A549 (cell line): ENCODE results near the gene DISC1. TPM values are rescaled to one million over a fixed set of nuclear protein-coding genes. Genes with fewer than 3 reads are reported as not detected.

Experiments used
- ATAC-seq, 2 experiments: fragments of 200-7000 bp in 1 of 2; fragments of >200 bp in 1 of 2; cut with Nextera tagmentation in 1 of 2; cut with Tn5 transposase in 1 of 2; 3 replicates each; pipeline versions ENCODE4 v1.8.0 to v1.9.1; 2018 to 2020; ENCODE audit warnings: mild to moderate bottlenecking in 1 of 2, moderate library complexity in 1 of 2
- CTCF ChIA-PET: fragments of 300-600 bp; sonication (Branson Sonifier 250); formaldehyde crosslinking; extraction: SDS; loops from one replicate; lab custom pipeline; 2021; ENCODE audit warnings: antibody characterized with exemption, inconsistent platforms; lab: Yijun Ruan, JAX
- POLR2A ChIA-PET: fragments of 350-600 bp; formaldehyde crosslinking; extraction: SDS; loops from one replicate; lab custom pipeline; 2021; ENCODE audit warnings: antibody characterized with exemption, inconsistent platforms; lab: Yijun Ruan, JAX
- DNase-seq, 2 experiments: peaks; one replicate each; pipeline versions ENCODE4 v3.0.0 to v3.0.0-alpha.2; 2011 to 2016; ENCODE audit warnings: low read depth in 1 of 2, low spot score in 1 of 2
- FAIRE-seq: peaks from 2 replicates; lab custom pipeline; 2011; peaks lifted over from hg19 to GRCh38; lab: Jason Lieb, UNC
- H3K27ac ChIP-seq, 2 experiments: fragments of >200 bp; sonication (Bioruptor Twin); formaldehyde crosslinking; 3 replicates each; pipeline ENCODE4 v1.5.1; 2016 to 2017
- H3K4me1 ChIP-seq: fragments of >200 bp; sonication (Bioruptor Twin); formaldehyde crosslinking; 3 replicates; pipeline ENCODE4 v1.6.1; 2016
- H3K4me2 ChIP-seq: fragments of >200 bp; sonication (Bioruptor Twin); formaldehyde crosslinking; 3 replicates; pipeline ENCODE4 v1.6.1; 2016
- H3K4me3 ChIP-seq: fragments of >200 bp; sonication (Bioruptor Twin); formaldehyde crosslinking; 3 replicates; pipeline ENCODE4 v1.5.1; 2016
- H3K9me3 ChIP-seq: fragments of >200 bp; sonication (Bioruptor Twin); formaldehyde crosslinking; 3 replicates; pipeline ENCODE4 v1.6.1; 2016
- ATOH8 ChIP-seq: fragments of 250-450 bp; sonication (Bioruptor Pico); IDR thresholded peaks from 2 replicates; pipeline ENCODE4 v1.5.0; 2020; ENCODE audit warnings: low read depth, mild to moderate bottlenecking, moderate library complexity
- BHLHE40 ChIP-seq: IDR thresholded peaks from 2 replicates; pipeline ENCODE4 v1.6.1; 2012; ENCODE audit warnings: low read depth, low read length, inconsistent platforms
- CBX2 ChIP-seq: fragments of 200-600 bp; sonication (generic); IDR thresholded peaks from 2 replicates; pipeline ENCODE4 v1.6.1; 2016; ENCODE audit warnings: low read depth, mild to moderate bottlenecking, borderline replicate concordance
- CEBPB ChIP-seq, 2 experiments: fragments of >200 bp in 1 of 2; sonication (Bioruptor Twin) in 1 of 2; formaldehyde crosslinking in 1 of 2; IDR thresholded peaks; 2 replicates each; pipeline ENCODE4 v1.6.1; 2012 to 2016
- CHD2 ChIP-seq: fragments of 150-350 bp; IDR thresholded peaks from 2 replicates; pipeline ENCODE4 v1.6.1; 2014; ENCODE audit warnings: low read length; ENCODE audit not compliant: partially characterized antibody
- E2F6 ChIP-seq: IDR thresholded peaks from 2 replicates; pipeline ENCODE4 v1.6.1; 2012; ENCODE audit warnings: low read depth, borderline replicate concordance
- EHF ChIP-seq: fragments of 250-450 bp; sonication (Bioruptor Pico); IDR thresholded peaks from 2 replicates; pipeline ENCODE4 v1.5.0; 2020; ENCODE audit warnings: mild to moderate bottlenecking
- ELK1 ChIP-seq: fragments of 150-350 bp; IDR thresholded peaks from 2 replicates; pipeline ENCODE4 v1.6.1; 2014; ENCODE audit warnings: low read depth, mild to moderate bottlenecking, low read length
- EP300 ChIP-seq, 2 experiments: fragments of >200 bp; sonication (Bioruptor Twin); formaldehyde crosslinking; IDR thresholded peaks; 2 replicates in 1 of 2; 3 replicates in 1 of 2; pipeline ENCODE4 v1.6.1; 2016 to 2017
- ESRRA ChIP-seq: fragments of 150-350 bp; IDR thresholded peaks from 2 replicates; pipeline ENCODE4 v1.6.1; 2014; ENCODE audit warnings: mild to moderate bottlenecking, low read length, borderline replicate concordance
- FOSB ChIP-seq: fragments of 250-450 bp; sonication (Bioruptor Pico); IDR thresholded peaks from 2 replicates; pipeline ENCODE4 v1.5.0; 2020; ENCODE audit warnings: mild to moderate bottlenecking, moderate library complexity
- FOSL2 ChIP-seq, 2 experiments: fragments of 450-650 bp in 1 of 2; fragments of >200 bp in 1 of 2; sonication (Bioruptor Twin) in 1 of 2; formaldehyde crosslinking; IDR thresholded peaks; 2 replicates each; pipeline versions ENCODE4 v1.5.0 to v1.6.1; 2016 to 2020; ENCODE audit warnings: mild to moderate bottlenecking in 1 of 2, moderate library complexity in 1 of 2
- GATA3 ChIP-seq: IDR thresholded peaks from 2 replicates; pipeline ENCODE4 v1.6.1; 2012; ENCODE audit warnings: borderline replicate concordance
- HEYL ChIP-seq: fragments of 250-450 bp; sonication (Bioruptor Pico); IDR thresholded peaks from 2 replicates; pipeline ENCODE4 v1.8.0; 2021; ENCODE audit warnings: mild to moderate bottlenecking, moderate library complexity
- HMGXB4 ChIP-seq: fragments of 250-450 bp; sonication (Bioruptor Pico); IDR thresholded peaks from 2 replicates; pipeline ENCODE4 v1.5.0; 2021; ENCODE audit warnings: mild to moderate bottlenecking, moderate library complexity, borderline replicate concordance
- HOXB13 ChIP-seq: fragments of 250-450 bp; sonication (Bioruptor Pico); IDR thresholded peaks from 2 replicates; pipeline ENCODE4 v1.5.0; 2020; ENCODE audit warnings: low read depth, mild to moderate bottlenecking, moderate library complexity
- JUN ChIP-seq, 2 experiments: fragments of >200 bp; sonication (Bioruptor Twin); formaldehyde crosslinking; IDR thresholded peaks; 2 replicates in 1 of 2; 3 replicates in 1 of 2; pipeline ENCODE4 v1.6.1; 2016 to 2017
- JUNB ChIP-seq: fragments of >200 bp; sonication (Bioruptor Twin); formaldehyde crosslinking; IDR thresholded peaks from 2 replicates; pipeline ENCODE4 v1.6.1; 2016
- KDM1A ChIP-seq: fragments of 200-600 bp; sonication (generic); IDR thresholded peaks from 2 replicates; pipeline ENCODE4 v1.6.1; 2016; ENCODE audit warnings: low read depth, mild to moderate bottlenecking
- KDM5A ChIP-seq: fragments of 200-600 bp; sonication (generic); IDR thresholded peaks from 2 replicates; pipeline ENCODE4 v1.6.1; 2016; ENCODE audit warnings: antibody characterized with exemption, mild to moderate bottlenecking
- NFE2L2 ChIP-seq: fragments of 150-350 bp; conservative IDR thresholded peaks from 2 replicates; pipeline ENCODE4 v1.6.1; 2014; ENCODE audit warnings: low read length
- NPAS2 ChIP-seq: fragments of 250-450 bp; sonication (Bioruptor Pico); IDR thresholded peaks from 2 replicates; pipeline ENCODE4 v1.8.0; 2022; ENCODE audit warnings: mild to moderate bottlenecking, moderate library complexity, borderline replicate concordance
- RARB ChIP-seq: fragments of 250-450 bp; sonication (Bioruptor Pico); IDR thresholded peaks from 2 replicates; pipeline ENCODE4 v1.8.0; 2021; ENCODE audit warnings: mild to moderate bottlenecking, moderate library complexity
- RCOR1 ChIP-seq: fragments of 150-350 bp; IDR thresholded peaks from 2 replicates; pipeline ENCODE4 v1.6.1; 2014; ENCODE audit warnings: antibody characterized with exemption, low read length, low read depth
- RNF2 ChIP-seq: fragments of 200-600 bp; sonication (generic); IDR thresholded peaks from 2 replicates; pipeline ENCODE4 v1.6.1; 2016; ENCODE audit warnings: low read depth, mild to moderate bottlenecking, antibody characterized with exemption, moderate library complexity, borderline replicate concordance
- TFCP2L1 ChIP-seq: fragments of 250-450 bp; sonication (Bioruptor Pico); IDR thresholded peaks from 2 replicates; pipeline ENCODE4 v1.5.0; 2021; ENCODE audit warnings: mild to moderate bottlenecking
- ZC3H11A ChIP-seq: fragments of 450-650 bp; IDR thresholded peaks from 2 replicates; pipeline ENCODE4 v1.6.1; 2014; ENCODE audit warnings: antibody characterized with exemption, mild to moderate bottlenecking
- ZFP36 ChIP-seq: fragments of 450-650 bp; IDR thresholded peaks from 2 replicates; pipeline ENCODE4 v1.6.1; 2014; ENCODE audit warnings: borderline replicate concordance; ENCODE audit not compliant: partially characterized antibody
- ZSCAN20 ChIP-seq: fragments of 250-450 bp; sonication (Bioruptor Pico); IDR thresholded peaks from 2 replicates; pipeline ENCODE4 v1.8.0; 2022; ENCODE audit warnings: mild to moderate bottlenecking, moderate library complexity
- WGBS: methylation state at CpG from one replicate; pipeline ENCODE4 v1.1.6; 2017; ENCODE audit errors: missing lambda C conversion rate; 5-methylcytosine and 5-hydroxymethylcytosine counted together
- polyA plus RNA-seq, 4 experiments: library from polyadenylated mRNA; depleted of rRNA in 3 of 4; stranded (reverse); fragments of >200 nt; fragmentation: RNase III in 1 of 4; extraction: RNeasy Plus Mini Kit Qiagen cat#74134 plus additional on column Dnase treatment in 1 of 4; gene quantifications; 2 replicates in 3 of 4; 3 replicates in 1 of 4; pipeline ENCODE4 v1.2.3, GENCODE V29; 2011 to 2017

DISC1 gene
- polyA plus RNA-seq, 2 of the 4 experiments (the other 2 are of a cell fraction): 0.39 to 0.74 TPM

- 26% methylated on average over 1 of the region's 1 CpG for WGBS
- DNase-seq (no peak), ATAC-seq (no peak), FAIRE-seq (no peak)
- TF ChIP-seq FOSL2 (IDR thresholded peaks at IDR 0.05) (no peak), FOSL2 (CRISPR knock-in tag; IDR thresholded peaks at IDR 0.05) (no peak), HMGXB4 (CRISPR knock-in tag) (no peak), CEBPB (IDR thresholded peaks at IDR 0.05) (no peak), TFCP2L1 (CRISPR knock-in tag) (no peak), CBX2 (no peak), NPAS2 (CRISPR knock-in tag) (no peak), KDM1A (no peak), ELK1 (no peak), JUNB (no peak), RARB (CRISPR knock-in tag) (no peak), FOSB (CRISPR knock-in tag) (no peak), JUN (IDR thresholded peaks at IDR 0.05) (no peak), HEYL (no peak), ZSCAN20 (no peak), E2F6 (no peak), EHF (CRISPR knock-in tag) (no peak), GATA3 (no peak), ESRRA (no peak)
- POLR2A ChIA-PET: no interaction called here
- Histone ChIP-seq H3K9me3 (0 out of 3 replicates have a peak, but pooled peaks cover 4% of the 10 kb centered on the region), H3K4me2 (no peak overlapping the region), H3K27ac (no peak overlapping the region), H3K4me1 (no peaks in the 10 kb centered on the region), H3K4me3 (no peak overlapping the region)
- CTCF ChIA-PET: interaction anchor here (0.9 to 4.3 kb wide), 3 partner anchors 12 to 749 kb away, joined by 3 to 24 read pairs (median 3); no protein-coding TSS in a partner anchor
Observed at GRCh38 chr1:231878737-231879136, 252.1 kb downstream of the DISC1 start.

- ATAC-seq (no peak), FAIRE-seq (no peak), DNase-seq (no peak)
- POLR2A ChIA-PET: no interaction called here
- 0% methylated on average over 1 of the region's 1 CpG for WGBS
- Histone ChIP-seq H3K4me3 (no peak overlapping the region), H3K9me3 (0 out of 3 replicates have a peak, but pooled peaks cover 4% of the 10 kb centered on the region), H3K4me2 (no peak overlapping the region), H3K4me1 (no peaks in the 10 kb centered on the region), H3K27ac (no peak overlapping the region)
- no peak for TF ChIP-seq HOXB13 (CRISPR knock-in tag)
- TF ChIP-seq RCOR1: no peak
- TF ChIP-seq ZFP36: no peak
- no peak for TF ChIP-seq RARB (CRISPR knock-in tag)
- TF ChIP-seq BHLHE40: no peak
- no peak for TF ChIP-seq E2F6
- no peak for TF ChIP-seq EP300 (IDR thresholded peaks at IDR 0.05)
- TF ChIP-seq JUN (IDR thresholded peaks at IDR 0.05): no peak
- no peak for TF ChIP-seq HMGXB4 (CRISPR knock-in tag)
- TF ChIP-seq CHD2: no peak
- TF ChIP-seq KDM5A: no peak
- no peak for TF ChIP-seq GATA3
- TF ChIP-seq NFE2L2: no peak
- no peak for TF ChIP-seq FOSB (CRISPR knock-in tag)
- TF ChIP-seq ZC3H11A: no peak
- TF ChIP-seq TFCP2L1 (CRISPR knock-in tag): no peak
- no peak for TF ChIP-seq ATOH8 (CRISPR knock-in tag)
- TF ChIP-seq NPAS2 (CRISPR knock-in tag): no peak
- no peak for TF ChIP-seq RNF2
- TF ChIP-seq, all 56 proteins: peak for 0
- CTCF ChIA-PET: interaction anchor here (1.6 to 4.3 kb wide), 2 partner anchors 13 to 748 kb away, joined by 3 to 24 read pairs; no protein-coding TSS in a partner anchor
Observed at GRCh38 chr1:231879296-231879695, 252.7 kb downstream of the DISC1 start.
